Activated naive CD8-positive, alpha-beta T cell treated with anti-CD3 and anti-CD28 coated beads, Interleukin-2, amount 50 U/mL, for 24 hours (primary cell): ENCODE measurements around the gene ABCB9.

ENCODE experiments used
- ATAC-seq: fragments of 150-1000 bp; cut with Tn5 transposase; one replicate; pipeline ENCODE4 v1.10.0; 2021
- DNase-seq: peaks from one replicate; pipeline ENCODE4 v3.0.0; 2021
- H3K27ac Mint-ChIP-seq: one replicate; pipeline ENCODE4 v1.8.0; 2021; ENCODE audit warnings: mild to moderate bottlenecking, mixed read lengths
- H3K27me3 Mint-ChIP-seq: one replicate; pipeline ENCODE4 v1.8.0; 2021; ENCODE audit warnings: mixed read lengths
- H3K36me3 Mint-ChIP-seq: one replicate; pipeline ENCODE4 v1.8.0; 2021; ENCODE audit warnings: low read depth, mixed read lengths
- H3K4me1 Mint-ChIP-seq: one replicate; pipeline ENCODE4 v1.8.0; 2021; ENCODE audit warnings: mixed read lengths
- H3K4me3 Mint-ChIP-seq: one replicate; pipeline ENCODE4 v1.8.0; 2021; ENCODE audit warnings: mild to moderate bottlenecking, moderate library complexity, mixed read lengths
- H3K9me3 Mint-ChIP-seq: one replicate; pipeline ENCODE4 v1.8.0; 2021; ENCODE audit warnings: mixed read lengths

The ABCB9 gene

GRCh38 chr12:122988612-122989212 is 22.4 kb upstream of the ABCB9 start:
- H3K36me3 Mint-ChIP-seq = no peaks in the 10 kb centered on the region
- no peak overlapping the region for H3K4me3 Mint-ChIP-seq
- H3K27ac Mint-ChIP-seq = no peak overlapping the region
- no peaks in the 10 kb centered on the region for H3K9me3 Mint-ChIP-seq
- ATAC-seq = no peak
- no peaks in the 10 kb centered on the region for H3K27me3 Mint-ChIP-seq
- DNase-seq = no peak
- H3K4me1 Mint-ChIP-seq = peaks cover 15% of the 10 kb centered on the region

- no peaks in the 10 kb centered on the region for H3K9me3 Mint-ChIP-seq
- ATAC-seq = no peak
- peaks cover 17% of the 10 kb centered on the region for H3K4me1 Mint-ChIP-seq
- no peak overlapping the region for H3K4me3 Mint-ChIP-seq
- H3K27me3 Mint-ChIP-seq = no peaks in the 10 kb centered on the region
- H3K27ac Mint-ChIP-seq = no peak overlapping the region
- no peak for DNase-seq
- H3K36me3 Mint-ChIP-seq = no peaks in the 10 kb centered on the region
These were observed 21.8 kb upstream of the ABCB9 start for GRCh38 chr12:122988036-122988435.

GRCh38 chr12:122987086-122987951 is 21.1 kb upstream of the ABCB9 start:
- H3K4me3 Mint-ChIP-seq = no peak overlapping the region
- DNase-seq = no peak
- no peaks in the 10 kb centered on the region for H3K27me3 Mint-ChIP-seq
- no peak overlapping the region for H3K27ac Mint-ChIP-seq
- ATAC-seq = no peak
- peaks cover 23% of the 10 kb centered on the region for H3K4me1 Mint-ChIP-seq
- no peaks in the 10 kb centered on the region for H3K9me3 Mint-ChIP-seq
- H3K36me3 Mint-ChIP-seq = no peaks in the 10 kb centered on the region

- Mint-ChIP-seq H3K4me1 (peaks cover 32% of the 10 kb centered on the region), H3K9me3 (no peaks in the 10 kb centered on the region), H3K27me3 (no peaks in the 10 kb centered on the region), H3K27ac (no peak overlapping the region), H3K36me3 (no peaks in the 10 kb centered on the region), H3K4me3 (no peak overlapping the region)
- ATAC-seq (no peak), DNase-seq (no peak)
These were observed 20.1 kb upstream of the ABCB9 start for GRCh38 chr12:122986258-122986871.

GRCh38 chr12:122985338-122986257 is 19.3 kb upstream of the ABCB9 start:
- peaks cover 2% of the 10 kb centered on the region for H3K36me3 Mint-ChIP-seq
- no peaks in the 10 kb centered on the region for H3K9me3 Mint-ChIP-seq
- no peak overlapping the region for H3K4me3 Mint-ChIP-seq
- DNase-seq = no peak
- peaks cover 32% of the 10 kb centered on the region for H3K4me1 Mint-ChIP-seq
- no peak for ATAC-seq
- H3K27me3 Mint-ChIP-seq = no peaks in the 10 kb centered on the region
- H3K27ac Mint-ChIP-seq = peak overlapping the region; percentile 26

- Mint-ChIP-seq H3K9me3 (no peaks in the 10 kb centered on the region), H3K36me3 (peaks cover 2% of the 10 kb centered on the region), H3K27ac (peak overlapping the region; percentile 33), H3K4me1 (peaks cover 36% of the 10 kb centered on the region), H3K4me3 (no peak overlapping the region), H3K27me3 (no peaks in the 10 kb centered on the region)
- DNase-seq = no peak
- no peak for ATAC-seq
These were observed 18.5 kb upstream of the ABCB9 start for GRCh38 chr12:122984612-122985337.

GRCh38 chr12:122983789-122984515 is 17.7 kb upstream of the ABCB9 start:
- peaks cover 42% of the 10 kb centered on the region for H3K4me1 Mint-ChIP-seq
- H3K27ac Mint-ChIP-seq = peak overlapping the region; percentile 72
- no peak for ATAC-seq
- DNase-seq = no peak
- no peaks in the 10 kb centered on the region for H3K27me3 Mint-ChIP-seq
- H3K36me3 Mint-ChIP-seq = peaks cover 2% of the 10 kb centered on the region
- no peaks in the 10 kb centered on the region for H3K9me3 Mint-ChIP-seq
- H3K4me3 Mint-ChIP-seq = no peak overlapping the region

GRCh38 chr12:122982963-122983788 is 16.9 kb upstream of the ABCB9 start:
- Mint-ChIP-seq H3K4me3 (peak overlapping the region; percentile 88), H3K27ac (peak overlapping the region; percentile 72), H3K27me3 (no peaks in the 10 kb centered on the region), H3K4me1 (peaks cover 45% of the 10 kb centered on the region), H3K9me3 (no peaks in the 10 kb centered on the region), H3K36me3 (peaks cover 2% of the 10 kb centered on the region)
- ATAC-seq = no peak
- no peak for DNase-seq

GRCh38 chr12:122982477-122982815 is 16.2 kb upstream of the ABCB9 start:
- Mint-ChIP-seq H3K4me1 (peaks cover 48% of the 10 kb centered on the region), H3K27me3 (no peaks in the 10 kb centered on the region), H3K36me3 (peaks cover 2% of the 10 kb centered on the region), H3K9me3 (no peaks in the 10 kb centered on the region), H3K27ac (peak overlapping the region; percentile 78), H3K4me3 (peak overlapping the region; percentile 88)
- ATAC-seq = no peak
- no peak for DNase-seq

GRCh38 chr12:122981587-122982476 is 15.6 kb upstream of the ABCB9 start:
- Mint-ChIP-seq H3K27ac (peak overlapping the region; percentile 78), H3K27me3 (no peaks in the 10 kb centered on the region), H3K4me3 (peak overlapping the region; percentile 88), H3K36me3 (peaks cover 2% of the 10 kb centered on the region), H3K4me1 (peaks cover 51% of the 10 kb centered on the region), H3K9me3 (no peaks in the 10 kb centered on the region)
- DNase-seq (no peak), ATAC-seq (no peak)

- Mint-ChIP-seq H3K4me1 (peaks cover 57% of the 10 kb centered on the region), H3K27me3 (no peaks in the 10 kb centered on the region), H3K27ac (peak overlapping the region; percentile 78), H3K36me3 (peaks cover 2% of the 10 kb centered on the region), H3K9me3 (no peaks in the 10 kb centered on the region), H3K4me3 (peak overlapping the region; percentile 88)
- DNase-seq (peak; percentile 33), ATAC-seq (no peak)
These were observed 14.8 kb upstream of the ABCB9 start for GRCh38 chr12:122981036-122981471.
